ENCODE measurements around the gene AR.

AR gene

DNA sequence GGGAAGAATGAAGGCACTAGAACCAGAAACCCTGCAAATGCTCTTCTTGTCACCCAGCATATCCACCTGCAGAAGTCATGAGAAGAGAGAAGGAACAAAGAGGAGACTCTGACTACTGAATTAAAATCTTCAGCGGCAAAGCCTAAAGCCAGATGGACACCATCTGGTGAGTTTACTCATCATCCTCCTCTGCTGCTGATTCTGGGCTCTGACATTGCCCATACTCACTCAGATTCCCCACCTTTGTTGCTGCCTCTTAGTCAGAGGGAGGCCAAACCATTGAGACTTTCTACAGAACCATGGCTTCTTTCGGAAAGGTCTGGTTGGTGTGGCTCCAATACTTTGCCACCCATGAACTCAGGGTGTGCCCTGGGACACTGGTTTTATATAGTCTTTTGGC is 181.7 kb downstream of the AR start:
- DNase-seq (ENCODE audit: extremely low read depth in 1 of 2, low read depth in 1 of 2), result no peak

DNA sequence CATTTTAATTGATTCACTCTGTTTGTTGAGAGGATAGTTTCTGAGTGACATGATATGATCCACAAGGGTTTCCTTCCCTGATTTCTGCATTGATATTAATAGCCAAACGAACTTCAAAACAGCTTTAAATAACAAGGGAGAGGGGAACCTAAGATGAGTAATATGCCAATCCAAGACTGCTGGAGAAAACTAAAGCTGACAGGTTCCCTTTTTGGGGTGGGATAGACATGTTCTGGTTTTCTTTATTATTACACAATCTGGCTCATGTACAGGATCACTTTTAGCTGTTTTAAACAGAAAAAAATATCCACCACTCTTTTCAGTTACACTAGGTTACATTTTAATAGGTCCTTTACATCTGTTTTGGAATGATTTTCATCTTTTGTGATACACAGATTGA is 182.2 kb downstream of the AR start:
- DNase-seq (ENCODE audit: extremely low read depth in 1 of 2, low read depth in 1 of 2), result no peak

DNA sequence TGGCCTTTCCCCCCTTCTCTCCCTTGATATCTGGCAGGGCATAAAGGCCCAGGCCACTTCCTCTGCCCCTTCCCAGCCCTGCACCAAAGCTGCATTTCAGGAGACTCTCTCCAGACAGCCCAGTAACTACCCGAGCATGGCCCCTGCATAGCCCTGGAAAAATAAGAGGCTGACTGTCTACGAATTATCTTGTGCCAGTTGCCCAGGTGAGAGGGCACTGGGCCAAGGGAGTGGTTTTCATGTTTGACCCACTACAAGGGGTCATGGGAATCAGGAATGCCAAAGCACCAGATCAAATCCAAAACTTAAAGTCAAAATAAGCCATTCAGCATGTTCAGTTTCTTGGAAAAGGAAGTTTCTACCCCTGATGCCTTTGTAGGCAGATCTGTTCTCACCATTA is 183.8 kb downstream of the AR start:
- DNase-seq (ENCODE audit: extremely low read depth in 1 of 2, low read depth in 1 of 2), result no peak

DNA sequence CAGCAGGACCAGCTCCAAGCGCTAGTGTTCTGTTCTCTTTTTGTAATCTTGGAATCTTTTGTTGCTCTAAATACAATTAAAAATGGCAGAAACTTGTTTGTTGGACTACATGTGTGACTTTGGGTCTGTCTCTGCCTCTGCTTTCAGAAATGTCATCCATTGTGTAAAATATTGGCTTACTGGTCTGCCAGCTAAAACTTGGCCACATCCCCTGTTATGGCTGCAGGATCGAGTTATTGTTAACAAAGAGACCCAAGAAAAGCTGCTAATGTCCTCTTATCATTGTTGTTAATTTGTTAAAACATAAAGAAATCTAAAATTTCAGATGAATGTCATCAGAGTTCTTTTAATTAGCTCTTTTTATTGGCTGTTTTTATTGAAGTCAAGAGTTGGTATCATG is 186.5 kb downstream of the AR start:
- DNase-seq (ENCODE audit: extremely low read depth in 1 of 2, low read depth in 1 of 2), result no peak

DNA sequence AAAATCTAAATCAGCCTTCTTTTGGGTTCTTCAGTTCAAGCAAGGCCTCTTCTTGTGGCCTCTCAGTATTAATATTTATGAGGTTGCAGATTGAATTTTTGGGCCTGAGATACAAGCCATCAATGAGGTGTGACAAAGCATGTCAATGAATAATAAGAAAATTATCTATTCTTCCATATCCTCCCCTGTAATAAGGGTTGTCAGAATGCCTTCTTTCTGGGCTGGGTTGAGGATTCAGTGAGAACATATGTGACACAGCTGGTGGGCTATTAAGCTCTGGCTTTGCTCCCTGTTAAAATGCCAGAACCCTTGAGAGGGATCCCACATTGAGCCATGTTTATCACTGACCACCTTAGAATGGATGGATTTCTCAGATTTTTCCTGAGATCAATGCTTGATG is 187.2 kb downstream of the AR start:
- DNase-seq (ENCODE audit: extremely low read depth in 1 of 2, low read depth in 1 of 2), result no peak

DNA sequence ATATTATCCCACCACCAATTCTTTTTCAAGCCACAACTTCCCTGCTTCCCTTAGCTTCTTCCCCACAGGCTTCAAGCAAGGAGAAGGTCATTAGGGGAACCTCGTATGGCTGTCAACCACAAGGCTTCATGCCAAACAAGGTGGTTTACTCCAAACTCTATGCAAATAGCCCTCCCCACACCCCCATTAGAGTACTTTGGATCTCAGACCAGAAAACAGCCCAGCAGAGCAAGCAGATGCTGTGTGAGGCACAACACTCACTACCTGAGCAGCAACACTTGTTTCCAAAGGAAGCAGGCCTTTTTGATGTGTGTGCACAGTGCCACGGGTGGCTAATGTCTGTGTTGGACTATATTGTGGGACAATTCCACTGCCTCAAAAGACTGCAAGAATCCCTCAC is 189.0 kb downstream of the AR start:
- DNase-seq (ENCODE audit: extremely low read depth in 1 of 2, low read depth in 1 of 2), result no peak

DNA sequence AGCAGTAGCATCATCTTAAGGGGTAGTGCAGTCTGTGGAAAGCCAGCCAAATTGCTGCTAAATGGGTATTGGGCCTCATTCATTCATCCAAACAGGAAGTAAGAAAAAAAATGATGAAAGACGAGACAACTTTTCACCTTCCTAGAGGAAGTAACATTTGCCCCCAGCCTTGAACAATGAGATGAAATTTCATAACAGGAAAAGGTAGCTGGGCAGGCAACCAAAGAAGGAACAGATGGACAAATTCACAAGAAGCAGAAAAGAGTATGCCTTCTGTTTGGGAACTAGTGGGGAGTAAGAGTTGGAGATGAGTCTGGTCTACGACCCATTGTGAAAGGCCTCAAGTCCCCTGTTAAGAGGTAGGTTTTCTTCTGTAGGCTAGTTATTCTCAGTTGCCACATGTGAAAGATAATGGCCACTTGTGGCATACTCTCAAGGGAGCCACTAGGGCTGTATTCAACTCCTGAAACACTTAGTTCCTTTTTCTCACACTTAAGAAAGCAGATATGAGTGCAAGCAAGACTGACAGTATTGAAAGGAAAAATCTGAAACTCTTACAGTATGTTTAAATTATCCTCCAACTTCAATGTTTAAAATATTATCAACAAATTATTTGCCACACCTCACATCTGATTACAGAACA is 190.4 kb downstream of the AR start:
- no peak for DNase-seq (ENCODE audit: extremely low read depth in 1 of 2, low read depth in 1 of 2)

DNA sequence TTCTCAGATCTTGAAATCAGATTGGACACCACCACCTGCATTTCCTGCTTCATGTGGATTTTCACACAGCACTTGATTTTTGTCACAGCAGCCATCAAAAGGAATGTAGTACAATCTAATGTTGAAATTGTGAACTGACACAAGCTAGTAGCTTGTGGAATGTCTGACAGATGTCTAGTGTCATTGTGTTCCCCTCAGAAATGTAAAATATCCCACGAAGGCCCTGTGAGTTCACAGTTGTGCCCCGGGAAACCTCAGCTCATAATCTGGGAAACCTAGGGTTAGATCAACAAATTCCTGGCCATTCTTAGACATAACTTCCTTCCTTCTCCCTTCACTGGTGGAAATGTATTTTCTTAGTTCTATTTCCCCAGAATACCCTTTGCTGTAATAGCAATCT is 205.7 kb downstream of the AR start:
- DNase-seq (ENCODE audit: extremely low read depth in 1 of 2, low read depth in 1 of 2), result no peak

DNA sequence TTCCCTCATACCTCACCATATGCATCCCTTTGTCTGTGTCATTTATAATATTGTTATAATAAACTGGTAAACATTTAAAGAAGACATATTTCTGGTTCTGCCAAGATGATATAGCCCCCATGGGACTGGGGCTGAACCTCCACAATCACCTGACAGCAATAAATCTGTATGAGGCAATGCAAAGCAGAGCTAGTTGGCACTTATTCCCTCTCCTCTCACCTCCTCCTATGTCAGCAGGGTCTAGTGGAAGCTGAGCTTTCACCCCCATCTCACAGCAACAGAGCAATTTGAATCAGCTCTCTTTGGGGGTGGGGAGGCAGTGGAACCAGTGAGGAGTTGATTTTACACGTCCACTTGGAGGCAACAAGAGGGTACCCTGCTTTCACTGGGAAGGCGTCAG is 206.9 kb downstream of the AR start:
- no peak for DNase-seq (ENCODE audit: extremely low read depth in 1 of 2, low read depth in 1 of 2)

DNA sequence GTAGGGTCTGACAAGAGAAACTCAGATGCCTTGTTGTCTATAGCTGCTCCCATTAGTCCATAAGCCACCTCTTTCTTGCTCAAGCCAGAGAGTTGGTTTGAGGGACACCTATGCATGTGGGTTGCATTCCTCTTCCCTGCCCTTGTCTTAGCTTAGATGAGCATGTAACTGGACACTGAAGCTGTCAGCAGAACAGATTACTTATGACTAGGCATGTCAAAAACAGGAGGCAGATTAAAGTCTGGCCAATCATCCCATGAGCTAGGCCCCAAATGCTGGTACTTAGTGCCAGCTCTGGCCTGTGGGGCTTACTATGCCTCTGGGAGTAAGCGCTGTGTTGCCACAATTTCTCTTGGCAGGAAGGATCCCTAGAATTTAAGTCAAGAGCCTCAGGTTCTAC is 215.2 kb downstream of the AR start:
- no peak for DNase-seq (ENCODE audit: extremely low read depth in 1 of 2, low read depth in 1 of 2)

DNA sequence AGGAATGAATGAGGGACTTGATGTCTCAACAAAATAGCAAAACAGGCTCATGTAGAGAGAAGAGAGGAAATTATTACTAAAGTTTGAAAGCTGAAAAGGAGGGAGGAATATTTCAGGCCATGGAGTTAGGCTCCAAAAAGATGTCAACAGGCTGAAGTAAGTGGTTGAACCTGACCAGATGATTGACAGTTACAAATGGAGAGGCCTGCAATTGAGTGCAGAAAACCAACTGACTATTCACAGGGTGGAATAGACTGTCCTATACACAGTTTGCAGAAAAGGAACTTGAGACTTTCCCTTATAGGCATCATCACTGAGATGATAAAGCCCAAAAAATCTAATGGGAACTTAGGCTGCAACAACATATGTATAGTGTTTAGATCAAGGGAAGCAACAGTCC is 233.3 kb downstream of the AR start:
- no peak for DNase-seq (ENCODE audit: extremely low read depth in 1 of 2, low read depth in 1 of 2)

DNA sequence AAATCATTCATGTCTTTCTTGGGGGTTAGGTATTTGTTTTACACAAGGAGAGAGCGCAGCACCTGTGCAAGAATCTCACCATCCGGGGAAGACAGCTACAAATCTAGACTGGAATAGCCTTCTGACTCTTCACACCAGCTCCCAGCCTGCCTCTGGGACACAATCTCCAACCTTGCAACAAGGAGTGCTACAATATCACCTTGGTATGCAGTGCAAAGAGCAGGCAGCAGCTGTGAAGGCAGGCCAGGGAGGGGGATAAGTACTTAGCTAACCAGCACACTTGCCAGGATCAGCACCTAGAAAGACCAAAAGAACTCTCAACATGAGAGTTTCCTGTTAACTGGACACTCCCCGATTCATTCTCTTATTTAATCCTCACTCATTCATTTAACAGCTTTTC is 235.3 kb downstream of the AR start:
- no peak for DNase-seq (ENCODE audit: extremely low read depth in 1 of 2, low read depth in 1 of 2)
